Muscle of arm (tissue), 12 donors: ENCODE measurements around the gene ZBTB34. TPM values are rescaled to one million over a fixed set of nuclear protein-coding genes. Genes with fewer than 3 reads are reported as not detected.

Experiments
- DNase-seq: peaks from one replicate; pipeline ENCODE4 v3.0.0-alpha.2; 2013
- polyA plus RNA-seq, 12 donors: library from polyadenylated mRNA; unstranded; fragments of 120-200 nt; gene quantifications; one replicate each; pipeline ENCODE4 v1.2.1, GENCODE V29; 2013; ENCODE audit not compliant: insufficient read length in 12 of 12

ZBTB34 gene
- polyA plus RNA-seq, 12 donors: 11.0 to 14.2 (median 12.5) TPM; not detected in 1

DNA sequence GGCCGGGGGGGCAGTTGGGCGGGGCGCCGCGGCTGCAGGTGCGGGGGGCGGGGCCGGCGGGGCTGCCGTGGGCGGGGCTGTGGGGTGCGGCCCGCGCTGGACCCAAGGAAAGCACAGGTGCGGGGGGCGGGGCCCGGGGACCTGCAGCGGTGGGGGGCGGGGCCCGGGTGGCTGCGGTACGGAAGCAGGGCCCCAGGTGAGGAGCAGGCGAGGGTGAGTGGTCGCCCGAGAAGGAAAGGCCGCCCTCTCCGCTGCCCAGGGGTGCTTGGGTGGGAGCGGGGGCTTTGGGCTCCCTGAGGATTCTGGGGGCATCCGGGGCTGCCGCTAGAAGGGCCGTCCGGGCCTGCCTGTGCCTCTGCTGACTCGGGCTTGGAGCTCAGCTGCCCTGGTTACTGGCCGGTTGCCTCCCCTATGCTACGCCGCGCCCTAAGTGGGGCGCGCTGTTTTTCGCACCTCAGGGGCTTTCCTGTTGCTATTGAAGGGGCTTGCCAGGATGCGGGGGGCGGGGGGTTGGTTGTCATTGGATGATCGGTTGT lies 54.9 kb downstream of the ZBTB34 start:
- no peak for DNase-seq

DNA sequence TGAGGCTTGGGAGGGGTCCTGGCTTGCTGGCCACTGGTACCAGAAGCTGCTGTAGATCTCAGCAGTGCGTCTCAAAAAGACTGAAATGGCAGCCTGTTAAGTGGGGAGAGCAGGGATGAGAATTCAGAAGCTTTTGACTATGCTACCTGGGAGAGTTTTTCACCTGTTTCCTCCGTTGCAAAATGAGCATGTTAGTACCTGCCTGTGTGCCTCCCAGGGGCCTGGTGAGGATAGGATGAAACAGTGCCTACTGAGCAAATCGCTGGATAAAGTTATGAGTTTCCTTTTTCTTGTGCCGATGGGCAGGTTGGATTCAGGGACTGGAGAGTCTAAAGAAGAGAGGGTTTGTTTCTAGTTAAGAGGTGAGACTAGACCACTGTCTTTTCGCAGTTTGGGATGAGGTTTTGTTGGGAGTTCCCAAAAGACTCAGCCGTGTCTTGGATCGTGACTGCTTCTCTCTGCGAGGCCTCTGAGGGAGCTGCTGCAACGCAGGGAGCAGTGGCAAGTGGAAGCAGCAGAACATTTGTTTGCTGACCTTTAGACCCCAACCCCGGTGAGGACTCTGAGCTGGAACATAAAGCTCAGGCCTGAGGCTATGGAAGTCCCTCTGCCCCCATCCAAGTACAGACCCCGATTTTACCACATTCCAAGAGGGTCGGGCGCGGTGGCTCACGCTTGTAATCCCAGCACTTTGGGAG lies 55.6 kb downstream of the ZBTB34 start:
- DNase-seq: no peak

DNA sequence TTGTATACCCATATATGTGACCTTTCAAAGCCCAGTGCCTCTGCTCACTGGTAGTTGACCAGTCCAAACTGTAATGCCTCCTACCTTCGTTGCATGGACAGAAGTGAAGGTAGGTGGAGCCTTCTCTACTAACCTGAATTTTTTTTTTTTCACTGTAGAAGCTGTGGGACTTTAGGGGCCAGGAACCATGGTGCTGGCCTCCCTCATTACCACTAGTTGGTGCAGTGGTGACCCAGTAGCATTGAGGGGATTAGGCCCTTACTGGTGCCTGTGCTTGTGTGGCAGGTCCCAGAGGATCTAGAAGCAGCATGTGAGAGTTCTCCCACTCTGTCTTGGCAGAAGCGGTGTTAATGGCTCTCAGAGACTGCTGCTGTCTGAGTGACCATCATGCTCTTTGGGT lies 56.5 kb downstream of the ZBTB34 start:
- no peak for DNase-seq

DNA sequence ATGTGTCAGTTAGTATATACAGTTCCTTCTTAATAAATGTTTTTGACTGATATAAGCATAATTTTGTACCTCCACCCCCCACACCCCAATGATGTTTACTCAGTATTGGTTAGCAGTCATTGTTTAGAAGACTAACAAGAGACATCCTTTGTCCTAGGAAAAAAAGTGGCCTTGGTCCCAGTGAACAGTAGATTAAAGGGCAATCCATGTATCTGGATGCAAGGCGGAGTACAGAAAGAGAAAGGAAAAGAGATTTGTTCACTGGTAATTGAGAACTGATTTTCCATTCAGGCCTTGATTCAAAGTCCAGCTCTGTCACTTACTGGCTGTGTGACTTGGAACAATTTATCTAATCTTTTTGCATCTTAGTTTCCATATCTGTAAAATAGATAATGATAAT lies 58.8 kb downstream of the ZBTB34 start:
- DNase-seq: no peak

DNA sequence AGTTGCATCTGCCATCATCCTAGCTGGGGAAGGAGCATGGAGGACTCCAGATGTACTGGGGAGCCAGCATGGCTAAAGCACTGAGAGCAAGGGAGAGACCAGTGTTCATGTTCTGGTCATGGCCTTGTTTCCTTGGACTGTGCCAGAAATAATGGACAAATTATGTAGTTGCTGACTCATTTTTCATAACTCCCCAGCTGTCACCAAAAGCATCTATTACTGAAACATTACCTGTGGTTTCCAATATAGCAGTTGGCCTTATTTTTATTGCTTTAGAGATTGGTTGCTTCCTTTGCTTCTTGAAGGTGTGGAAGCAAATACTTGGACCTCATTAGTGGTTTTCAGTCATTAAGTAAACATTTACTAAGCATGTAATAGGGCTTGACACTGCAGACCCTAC lies 65.4 kb downstream of the ZBTB34 start:
- no peak for DNase-seq

DNA sequence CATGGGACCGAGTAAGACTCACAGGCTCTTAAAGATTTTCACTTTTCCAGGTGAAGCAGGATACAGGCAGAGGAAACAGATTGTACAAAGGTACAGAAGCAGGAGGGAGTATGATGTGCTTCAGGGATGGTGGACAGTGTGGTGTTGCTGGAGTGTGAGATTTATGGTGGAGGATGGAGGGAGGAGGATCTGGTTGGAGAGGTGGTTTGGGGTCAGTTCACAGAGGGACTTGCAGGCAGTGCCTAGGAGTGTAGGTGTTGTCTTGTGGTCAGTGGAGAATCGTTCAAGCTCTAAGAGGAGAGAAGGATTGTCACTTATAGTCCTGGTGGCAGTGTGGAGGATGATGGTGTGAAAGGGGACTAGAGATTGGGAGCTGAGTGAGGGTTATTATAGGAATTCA lies 65.9 kb downstream of the ZBTB34 start:
- DNase-seq: no peak

DNA sequence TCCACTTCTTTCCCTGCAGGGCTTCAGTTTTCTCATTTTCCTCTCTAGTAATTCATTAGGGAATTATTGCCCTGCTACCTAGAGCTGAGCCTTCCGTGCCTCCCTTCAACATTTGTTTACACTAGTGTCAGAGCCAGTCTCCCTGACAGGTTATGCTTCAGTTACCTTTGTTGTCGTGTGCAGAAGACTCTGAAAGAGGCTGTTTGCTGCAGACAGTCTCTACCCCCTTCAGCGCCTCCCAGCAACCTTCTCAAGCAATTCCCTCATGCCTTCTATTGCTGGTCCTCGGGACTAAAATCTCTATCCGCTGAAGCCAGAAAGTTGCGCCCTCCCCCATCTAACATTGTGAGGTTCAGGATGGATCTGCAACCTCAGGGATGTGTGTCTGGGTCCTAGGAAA lies 67.0 kb downstream of the ZBTB34 start:
- DNase-seq: no peak

DNA sequence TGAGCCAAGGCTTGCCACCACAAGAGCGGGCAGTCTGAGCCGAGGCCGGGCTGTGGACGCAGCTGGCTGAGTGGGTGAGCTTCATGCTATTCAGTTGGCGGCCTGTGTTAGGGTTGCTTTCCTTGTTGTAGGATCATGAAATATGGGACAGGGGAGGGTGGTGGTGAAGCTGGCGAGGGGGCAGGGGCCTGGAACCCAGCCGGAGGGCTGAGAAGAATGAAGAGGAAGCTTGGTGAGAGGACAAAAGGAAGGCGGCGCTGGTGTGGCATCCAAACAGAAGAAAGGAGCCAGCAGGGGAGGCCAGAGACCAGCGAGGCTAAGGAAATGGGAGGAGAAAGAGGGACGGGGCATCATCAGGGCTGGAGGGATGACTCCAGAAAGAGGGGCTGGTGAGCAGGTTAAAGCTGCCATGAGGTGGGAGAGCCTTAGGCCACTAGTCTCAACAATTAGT lies 72.5 kb downstream of the ZBTB34 start:
- DNase-seq: no peak

DNA sequence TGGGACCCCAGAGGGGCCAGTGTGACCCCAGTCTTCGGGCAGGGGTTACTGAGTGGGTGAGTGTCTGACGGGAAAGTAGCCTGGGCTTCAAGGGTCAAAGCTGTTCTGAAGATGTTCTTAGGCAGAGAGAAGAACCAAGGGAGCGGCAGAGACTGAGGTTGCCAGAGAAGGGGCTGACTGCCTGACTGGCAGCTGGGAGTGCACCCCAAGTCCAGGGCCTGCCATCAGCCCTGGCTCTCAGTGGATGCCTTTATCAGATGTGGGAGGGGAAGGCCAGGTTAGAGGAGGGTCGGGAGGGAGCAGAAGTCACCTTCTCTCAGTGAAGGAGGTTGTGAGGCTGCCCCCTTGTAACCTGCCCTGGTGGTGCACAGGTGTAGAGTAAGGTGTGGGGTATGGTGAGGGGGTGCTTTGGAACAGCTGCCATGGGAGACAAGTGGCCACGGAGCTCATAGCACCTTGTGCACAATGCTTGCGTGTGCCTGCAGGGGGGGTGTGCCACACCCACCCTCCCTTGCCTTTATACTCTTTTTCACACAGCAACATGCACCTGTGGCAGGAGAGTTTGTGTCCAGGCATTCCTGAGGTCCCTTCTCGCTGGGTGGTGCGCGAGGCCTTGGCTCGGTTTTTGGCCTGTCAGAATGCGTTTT lies 73.0 kb downstream of the ZBTB34 start:
- DNase-seq: no peak

DNA sequence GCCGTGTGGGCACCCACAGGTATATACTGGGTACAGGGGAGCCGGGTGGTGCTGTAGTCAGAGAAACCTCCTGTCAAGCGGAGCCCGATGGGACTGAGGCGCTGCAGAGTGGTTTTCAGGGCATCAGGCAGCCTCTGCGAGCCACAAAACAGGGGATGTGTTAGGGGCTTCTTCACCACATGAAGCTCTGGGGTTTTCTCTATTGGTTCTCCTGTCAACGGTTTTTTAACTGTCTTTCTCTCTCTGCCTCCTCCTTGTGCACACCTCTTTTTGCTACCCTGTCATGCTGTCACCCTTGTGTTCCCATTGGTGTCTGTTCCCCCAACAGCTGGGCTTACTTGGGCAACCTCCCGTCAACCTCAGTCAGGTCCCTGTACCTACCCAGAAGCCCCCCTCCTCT lies 74.0 kb downstream of the ZBTB34 start:
- no peak for DNase-seq

Other genes with a start within 250 kb of the ZBTB34 start
- gene LMX1B, start 246.7 kb upstream of the ZBTB34 start, polyA plus RNA-seq: 1 to 10 TPM in 6 of 12 donors, under 1 TPM in 4, not detected in 2; 0.48 to 7.8 (median 1.2) TPM
- 10 to 100 TPM in 11 of 12 donors, not detected in 1; 10.1 to 18.3 (median 14.8) TPM for gene ZBTB43, start 55.6 kb upstream of the ZBTB34 start, polyA plus RNA-seq
- 10 to 100 TPM in 4 of 12 donors, 1 to 10 TPM in 7, not detected in 1; 5.5 to 15.1 (median 9.1) TPM for gene RALGPS1, start 54.1 kb downstream of the ZBTB34 start, polyA plus RNA-seq